ENCODE measurements around the gene COPB2. TPM values are rescaled to one million over a fixed set of nuclear protein-coding genes. Genes with fewer than 3 reads are reported as not detected.

Gene COPB2
- total RNA-seq, 6 experiments from 2014 or later = 246 to 266 (median 260) TPM

GRCh38 chr3:139346771-139347170 is 42.7 kb downstream of the COPB2 start:
- Mint-ChIP-seq H3K9me3 (no peaks in the 10 kb centered on the region), H3K36me3 (ENCODE audit: low read depth) (peaks cover 19% of the 10 kb centered on the region), H3K4me3 (no peak overlapping the region), H3K27me3 (ENCODE audit: insufficient read depth) (no peaks in the 10 kb centered on the region), H3K27ac (no peak overlapping the region), H3K4me1 (ENCODE audit: low read depth) (peaks cover 15% of the 10 kb centered on the region)
- no peak for DNase-seq
- no peak for TF ChIP-seq CTCF (IDR thresholded peaks at IDR 0.05)

GRCh38 chr3:139343895-139344856 is 45.3 kb downstream of the COPB2 start, which contains the start of gene MRPS22:
Gene MRPS22, plus strand, starts transcription at chr3:139344020. Its CDS starts 7 bp downstream, at chr3:139344027.
- DNase-seq = peak; percentile 88
- Mint-ChIP-seq H3K27ac (no peak within 1 kb of the TSS), H3K27me3 (ENCODE audit: insufficient read depth) (no peaks in the 10 kb centered on the region), H3K4me3 (no peak within 1 kb of the TSS; the same call in 1 of the 2 replicates), H3K36me3 (ENCODE audit: low read depth) (peaks cover under 1% of the 10 kb centered on the region; the same call in 1 of the 2 replicates), H3K4me1 (ENCODE audit: low read depth) (peaks cover 33% of the 10 kb centered on the region), H3K9me3 (no peaks in the 10 kb centered on the region)
- no peak for TF ChIP-seq CTCF (IDR thresholded peaks at IDR 0.05)

- H3K27ac Mint-ChIP-seq = peak overlapping the region; percentile 10; the same call in 1 of the 2 replicates
- H3K4me1 Mint-ChIP-seq (ENCODE audit: low read depth) = peaks cover 48% of the 10 kb centered on the region
- H3K27me3 Mint-ChIP-seq (ENCODE audit: insufficient read depth) = no peaks in the 10 kb centered on the region
- no peak for TF ChIP-seq CTCF (IDR thresholded peaks at IDR 0.05)
- H3K9me3 Mint-ChIP-seq = no peaks in the 10 kb centered on the region
- H3K4me3 Mint-ChIP-seq = no peak overlapping the region
- no peaks in the 10 kb centered on the region for H3K36me3 Mint-ChIP-seq (ENCODE audit: low read depth)
- no peak for DNase-seq
These were observed 47.4 kb downstream of the COPB2 start for GRCh38 chr3:139342054-139342453.

- no peak for DNase-seq
- Mint-ChIP-seq H3K9me3 (no peaks in the 10 kb centered on the region), H3K4me3 (no peak overlapping the region), H3K27me3 (ENCODE audit: insufficient read depth) (no peaks in the 10 kb centered on the region), H3K4me1 (ENCODE audit: low read depth) (peaks cover 48% of the 10 kb centered on the region), H3K27ac (no peak overlapping the region), H3K36me3 (ENCODE audit: low read depth) (no peaks in the 10 kb centered on the region)
- TF ChIP-seq CTCF (IDR thresholded peaks at IDR 0.05) = no peak
These were observed 48.7 kb downstream of the COPB2 start for GRCh38 chr3:139340784-139341183.

- Mint-ChIP-seq H3K27me3 (ENCODE audit: insufficient read depth) (peaks cover 3% of the 10 kb centered on the region; the same call in 1 of the 2 replicates), H3K4me3 (peak overlapping the region; percentile 2; the same call in 1 of the 2 replicates), H3K9me3 (no peaks in the 10 kb centered on the region), H3K27ac (peak overlapping the region; percentile 17; the same call in 1 of the 2 replicates), H3K36me3 (ENCODE audit: low read depth) (no peaks in the 10 kb centered on the region), H3K4me1 (ENCODE audit: low read depth) (peaks cover 48% of the 10 kb centered on the region)
- peak; percentile 38 for DNase-seq
- no peak for TF ChIP-seq CTCF (IDR thresholded peaks at IDR 0.05)
These were observed 50.1 kb downstream of the COPB2 start for GRCh38 chr3:139339219-139339906.

Measured in HFFc6 (cell line).